Mucosa of descending colon (tissue), 3 donors: ENCODE measurements around the gene EPHA8. TPM values are rescaled to one million over a fixed set of nuclear protein-coding genes. Genes with fewer than 3 reads are reported as not detected.

ENCODE experiments used
- ATAC-seq: fragments of 200-7000 bp; cut with Tn5 transposase; one replicate; pipeline ENCODE4 v1.9.1; 2020; ENCODE audit warnings: mild to moderate bottlenecking, moderate library complexity
- DNase-seq, 3 donors: peaks; one replicate each; pipeline ENCODE4 v3.0.0-alpha.2; 2020
- H3K36me3 ChIP-seq: fragments of 200-600 bp; one replicate; pipeline ENCODE4 v1.8.0; 2021; ENCODE audit warnings: low read depth, mild to moderate bottlenecking
- H3K4me1 ChIP-seq: fragments of 200-600 bp; one replicate; pipeline ENCODE4 v1.8.0; 2021; ENCODE audit warnings: low read depth, mild to moderate bottlenecking
- H3K4me3 ChIP-seq: fragments of 200-600 bp; one replicate; pipeline ENCODE4 v1.8.0; 2021; ENCODE audit warnings: mild to moderate bottlenecking
- H3K9me3 ChIP-seq: fragments of 200-600 bp; one replicate; pipeline ENCODE4 v1.8.0; 2021; ENCODE audit warnings: mild to moderate bottlenecking
- CTCF ChIP-seq: fragments of 200-600 bp; IDR thresholded peaks from one replicate; pipeline ENCODE4 v1.8.0; 2022; ENCODE audit warnings: antibody characterized with exemption, mild to moderate bottlenecking
- intact Hi-C, 2 donors: fragments of 100-400 bp; cut with DNase I in 1 of 2; cut with micrococcal nuclease in 1 of 2; formaldehyde crosslinking; loops; one replicate each; pipeline versions ENCODE4 v1.11.0 to v1.11.1; 2022; cut with DNase I, micrococcal nuclease
- total RNA-seq, 3 donors: library from RNA; stranded (reverse); fragmentation: NEBNext Ultra II Directional in 2 of 3; extraction: Animal tissue kit (Norgen Biotek cat#: 25700) in 2 of 3; gene quantifications; one replicate each; pipeline versions ENCODE4 v1.2.1 to v1.2.4, GENCODE V29; 2021 to 2023
- donor health status: DM: no; HTN: no; CAD: no; lungs with moderate emphysema.
- donor health status: DM: no; HTN: no; CAD: no.
- donor health status: DM: no; HTN: yes; CAD: no.

The EPHA8 gene
- total RNA-seq, 3 donors from 2014 or later: not detected

DNA sequence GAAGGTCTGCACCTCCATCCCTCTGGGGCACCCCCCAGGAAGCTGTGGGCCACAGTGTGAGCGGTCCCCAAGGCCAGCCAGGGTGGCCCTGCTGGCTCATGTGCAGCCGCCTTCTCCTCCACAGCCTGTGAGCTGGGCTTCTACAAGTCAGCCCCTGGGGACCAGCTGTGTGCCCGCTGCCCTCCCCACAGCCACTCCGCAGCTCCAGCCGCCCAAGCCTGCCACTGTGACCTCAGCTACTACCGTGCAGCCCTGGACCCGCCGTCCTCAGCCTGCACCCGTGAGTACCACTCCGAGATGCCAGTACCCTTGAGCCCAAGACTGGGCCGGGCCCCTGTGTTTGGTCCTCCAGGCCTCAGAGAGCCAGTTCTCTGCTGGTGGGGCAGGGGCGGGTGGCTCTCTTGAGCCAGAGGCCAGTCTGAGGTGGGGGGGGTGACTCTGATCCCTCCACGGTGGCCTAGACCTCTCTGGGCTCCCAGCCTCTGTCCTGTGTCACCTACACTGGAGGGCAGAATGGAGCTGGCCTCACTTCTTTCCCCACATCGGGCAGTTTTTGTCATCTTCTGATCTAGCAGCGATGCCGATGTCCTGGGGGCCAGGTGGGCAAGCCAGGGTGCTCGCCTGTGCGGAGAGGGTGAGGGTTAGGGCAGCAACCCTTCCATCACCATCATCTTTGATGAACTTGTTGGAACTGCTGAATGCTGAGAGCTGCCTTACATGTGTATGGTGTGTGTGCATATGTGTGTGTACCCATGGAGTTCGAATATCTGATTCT is 23.3 kb downstream of the EPHA8 start:
- H3K4me1 ChIP-seq: no peaks in the 10 kb centered on the region
- ATAC-seq (no peak), DNase-seq (no peak)
- intact Hi-C loops: no loop called here
- no peaks in the 10 kb centered on the region for H3K36me3 ChIP-seq
- H3K9me3 ChIP-seq: no peaks in the 10 kb centered on the region
- no peak for TF ChIP-seq CTCF
- H3K4me3 ChIP-seq: no peak overlapping the region

DNA sequence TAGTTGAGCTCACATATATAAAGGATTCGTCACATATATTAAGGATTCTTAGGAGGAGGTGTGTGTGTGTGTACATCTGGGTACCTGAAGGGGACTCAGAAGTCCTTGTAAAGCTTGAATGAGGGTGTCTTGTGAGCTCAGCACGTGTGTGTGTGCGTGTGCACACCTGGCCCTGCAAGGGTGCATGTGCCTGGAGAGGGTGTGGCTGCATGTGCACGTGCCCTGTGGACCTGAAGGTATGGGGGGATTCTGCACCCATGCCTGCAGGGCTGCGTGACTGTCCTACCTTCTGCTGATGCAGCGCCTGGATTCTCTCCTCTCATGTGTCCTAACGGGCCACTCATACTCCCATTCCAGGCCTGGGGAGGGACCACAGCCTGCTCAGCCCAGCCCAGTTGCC is 24.0 kb downstream of the EPHA8 start:
- Histone ChIP-seq H3K36me3 (no peaks in the 10 kb centered on the region), H3K9me3 (no peaks in the 10 kb centered on the region), H3K4me3 (no peak overlapping the region), H3K4me1 (no peaks in the 10 kb centered on the region)
- ATAC-seq (no peak), DNase-seq (peak in 1 of 3 donors; percentile 25)
- intact Hi-C loops: no loop called here
- TF ChIP-seq CTCF: no peak

DNA sequence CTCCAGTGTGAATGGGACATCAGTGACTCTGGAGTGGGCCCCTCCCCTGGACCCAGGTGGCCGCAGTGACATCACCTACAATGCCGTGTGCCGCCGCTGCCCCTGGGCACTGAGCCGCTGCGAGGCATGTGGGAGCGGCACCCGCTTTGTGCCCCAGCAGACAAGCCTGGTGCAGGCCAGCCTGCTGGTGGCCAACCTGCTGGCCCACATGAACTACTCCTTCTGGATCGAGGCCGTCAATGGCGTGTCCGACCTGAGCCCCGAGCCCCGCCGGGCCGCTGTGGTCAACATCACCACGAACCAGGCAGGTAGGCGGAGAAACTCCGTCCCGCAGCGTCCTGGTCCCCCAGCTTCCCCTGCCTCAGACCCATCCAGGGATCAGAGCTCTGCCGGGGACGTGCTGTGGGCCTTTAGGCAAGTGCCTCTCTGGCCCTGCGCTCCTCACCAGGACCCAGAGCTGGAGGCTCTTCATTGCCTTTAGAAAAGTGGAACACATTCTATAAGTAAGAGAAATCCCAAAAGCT is 25.7 kb downstream of the EPHA8 start:
- Histone ChIP-seq H3K36me3 (no peaks in the 10 kb centered on the region), H3K4me1 (no peaks in the 10 kb centered on the region), H3K4me3 (no peak overlapping the region), H3K9me3 (no peaks in the 10 kb centered on the region)
- ATAC-seq (no peak), DNase-seq (no peak)
- TF ChIP-seq CTCF: no peak
- intact Hi-C loops: no loop called here

DNA sequence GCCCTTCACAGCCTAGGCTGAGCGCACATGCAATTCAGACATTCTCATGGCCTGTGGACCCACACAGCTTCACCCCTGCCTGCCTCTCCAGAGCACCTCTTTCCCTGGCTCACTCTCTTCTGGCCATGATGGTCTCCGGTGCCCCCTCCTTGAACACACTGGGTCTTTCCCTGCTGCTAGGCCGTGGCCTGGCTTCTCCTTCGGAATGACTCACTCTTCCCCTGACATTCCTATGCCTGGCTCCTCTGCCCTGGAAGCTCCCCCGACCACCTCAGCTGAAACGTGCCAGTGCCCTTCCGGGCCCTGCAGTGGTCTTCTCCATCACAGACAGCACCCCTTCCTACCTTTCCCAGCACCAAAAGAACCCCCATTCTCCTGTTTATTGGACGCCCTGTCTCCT is 28.3 kb downstream of the EPHA8 start:
- intact Hi-C loops: no loop called here

GRCh38 chr1:22592051-22592450 is 28.8 kb downstream of the EPHA8 start:
- TF ChIP-seq CTCF: no peak
- Histone ChIP-seq H3K36me3 (no peaks in the 10 kb centered on the region), H3K9me3 (no peaks in the 10 kb centered on the region), H3K4me3 (no peak overlapping the region), H3K4me1 (no peaks in the 10 kb centered on the region)
- ATAC-seq (no peak), DNase-seq (no peak)
- intact Hi-C loops: no loop called here

More for the DNA sequence above, 28.3 kb downstream of the EPHA8 start:
- H3K4me3 ChIP-seq: no peak overlapping the region
- no peak for DNase-seq
- no peaks in the 10 kb centered on the region for H3K4me1 ChIP-seq
- no peak for TF ChIP-seq CTCF
- no peak for ATAC-seq
- H3K36me3 ChIP-seq: no peaks in the 10 kb centered on the region
- H3K9me3 ChIP-seq: no peaks in the 10 kb centered on the region
